HG02970 (cell line): Measurements from ENCODE around the gene TAF7L.
"Not testable (repeated sequence)": the region's sequence is repeated elsewhere in the genome, so short reads cannot be mapped to it uniquely, and the experiment has no call there.

ENCODE experiments used
- ATAC-seq: cut with Tn5 transposase; IDR thresholded peaks from one replicate; pipeline ENCODE4 v1.9.1; 2021; ENCODE audit warnings: mild to moderate bottlenecking, moderate library complexity, moderate number of reproducible peaks; ENCODE audit not compliant: unreplicated experiment, low FRiP score

Gene TAF7L

GRCh38 chrX:101290957-101291603, at the start of gene TAF7L:
Gene TAF7L, minus strand, starts transcription at chrX:101291334. Its CDS starts 3,791 bp downstream, at chrX:101287543.
- ATAC-seq: no peak

GRCh38 chrX:101337776-101338271, 46.7 kb upstream of the TAF7L start:
- ATAC-seq: no peak

GRCh38 chrX:101334310-101334709, 43.2 kb upstream of the TAF7L start:
- ATAC-seq: not testable (repeated sequence)

GRCh38 chrX:101326600-101326999, 35.5 kb upstream of the TAF7L start:
- not testable (repeated sequence) for ATAC-seq

GRCh38 chrX:101303790-101304189, 12.7 kb upstream of the TAF7L start:
- no peak for ATAC-seq

- not testable (repeated sequence) for ATAC-seq
Observed at GRCh38 chrX:101295603-101296002, 4.5 kb upstream of the TAF7L start.

- no peak for ATAC-seq
Observed at GRCh38 chrX:101287402-101287801, 3.7 kb downstream of the TAF7L start.

- ATAC-seq: no peak
Observed at GRCh38 chrX:101276238-101276637, 14.9 kb downstream of the TAF7L start.

GRCh38 chrX:101274198-101274597, 16.9 kb downstream of the TAF7L start:
- ATAC-seq: no peak

GRCh38 chrX:101265869-101266428, 25.2 kb downstream of the TAF7L start:
- ATAC-seq: no peak

- no peak for ATAC-seq
Observed at GRCh38 chrX:101263766-101264165, 27.4 kb downstream of the TAF7L start.

GRCh38 chrX:101262590-101262989, 28.5 kb downstream of the TAF7L start:
- ATAC-seq: no peak

GRCh38 chrX:101260435-101260834, 30.7 kb downstream of the TAF7L start:
- ATAC-seq: no peak

GRCh38 chrX:101258259-101258581, 32.9 kb downstream of the TAF7L start:
- no peak for ATAC-seq

- ATAC-seq: no peak
Observed at GRCh38 chrX:101257448-101258258, 33.5 kb downstream of the TAF7L start.

GRCh38 chrX:101252634-101253033, 38.5 kb downstream of the TAF7L start:
- ATAC-seq: no peak

- ATAC-seq: no peak
Observed at GRCh38 chrX:101241531-101241930, 49.6 kb downstream of the TAF7L start.

- ATAC-seq: no peak
Observed at GRCh38 chrX:101237041-101237440, 54.1 kb downstream of the TAF7L start.

GRCh38 chrX:101232316-101232715, 58.8 kb downstream of the TAF7L start:
- ATAC-seq: no peak

GRCh38 chrX:101231080-101231479, 60.1 kb downstream of the TAF7L start:
- no peak for ATAC-seq

GRCh38 chrX:101230636-101231035, 60.5 kb downstream of the TAF7L start:
- no peak for ATAC-seq
